Vagina (tissue), 2 donors: ENCODE results near the gene TCEANC2. TPM values are rescaled to one million over a fixed set of nuclear protein-coding genes. Genes with fewer than 3 reads are reported as not detected.
A peak's percentile ranks its signal among the peaks of the same experiment; 100 is the strongest.
"Not testable (repeated sequence)": the region's sequence is repeated elsewhere in the genome, so short reads cannot be mapped to it uniquely, and the experiment has no call there.

Experiments used
- DNase-seq, 2 donors: peaks; one replicate each; pipeline ENCODE4 v3.0.0-alpha.2; 2017; ENCODE audit errors: extremely low spot score in 2 of 2
- H3K27ac ChIP-seq: fragments of 200-600 bp; sonication (generic); one replicate; pipeline ENCODE4 v1.5.1; 2019
- H3K27me3 ChIP-seq: fragments of 200-600 bp; sonication (generic); one replicate; pipeline ENCODE4 v1.5.1; 2019
- H3K36me3 ChIP-seq, 2 donors: fragments of 200-600 bp; sonication (generic); one replicate each; pipeline ENCODE4 v1.5.1; 2017 to 2019
- H3K4me1 ChIP-seq: fragments of 200-600 bp; sonication (generic); one replicate; pipeline ENCODE4 v1.5.1; 2019
- H3K4me3 ChIP-seq, 2 donors: fragments of 200-600 bp; sonication (generic); 1 replicate in 1 of 2; 2 replicates in 1 of 2; pipeline ENCODE4 v1.5.1; 2016 to 2019
- H3K9me3 ChIP-seq: fragments of 200-600 bp; sonication (generic); one replicate; pipeline ENCODE4 v1.5.1; 2019
- CTCF ChIP-seq, 3 experiments: fragments of 450-650 bp in 2 of 3; fragments of 200-600 bp in 1 of 3; sonication (generic) in 1 of 3; IDR thresholded peaks; one replicate each; pipeline ENCODE4 v1.5.1; 2017 to 2019; ENCODE audit warnings: antibody characterized with exemption in 3 of 3, mild to moderate bottlenecking in 2 of 3, moderate library complexity in 2 of 3
- POLR2A ChIP-seq, 2 donors: fragments of 450-650 bp; IDR thresholded peaks; one replicate each; pipeline ENCODE4 v1.6.1; 2017; ENCODE audit warnings: antibody characterized with exemption in 2 of 2, mild to moderate bottlenecking in 2 of 2, moderate library complexity in 2 of 2
- POLR2AphosphoS5 ChIP-seq, 2 donors: sonication (generic); formaldehyde crosslinking; IDR thresholded peaks; one replicate each; pipeline ENCODE4 v1.9.0; 2017; ENCODE audit warnings: antibody characterized with exemption in 2 of 2, mild to moderate bottlenecking in 2 of 2, low read depth in 1 of 2; ENCODE audit not compliant: insufficient read depth in 1 of 2
- intact Hi-C: fragments of 100-400 bp; cut with DNase I; formaldehyde crosslinking; loops from one replicate; pipeline ENCODE4 v1.15.1; 2023
- total RNA-seq: library from RNA; depleted of rRNA; stranded (reverse); fragments of >200 nt; gene quantifications from one replicate; pipeline ENCODE4 v1.2.3, GENCODE V29; 2016

The TCEANC2 gene
- 4.7 TPM for total RNA-seq

DNA sequence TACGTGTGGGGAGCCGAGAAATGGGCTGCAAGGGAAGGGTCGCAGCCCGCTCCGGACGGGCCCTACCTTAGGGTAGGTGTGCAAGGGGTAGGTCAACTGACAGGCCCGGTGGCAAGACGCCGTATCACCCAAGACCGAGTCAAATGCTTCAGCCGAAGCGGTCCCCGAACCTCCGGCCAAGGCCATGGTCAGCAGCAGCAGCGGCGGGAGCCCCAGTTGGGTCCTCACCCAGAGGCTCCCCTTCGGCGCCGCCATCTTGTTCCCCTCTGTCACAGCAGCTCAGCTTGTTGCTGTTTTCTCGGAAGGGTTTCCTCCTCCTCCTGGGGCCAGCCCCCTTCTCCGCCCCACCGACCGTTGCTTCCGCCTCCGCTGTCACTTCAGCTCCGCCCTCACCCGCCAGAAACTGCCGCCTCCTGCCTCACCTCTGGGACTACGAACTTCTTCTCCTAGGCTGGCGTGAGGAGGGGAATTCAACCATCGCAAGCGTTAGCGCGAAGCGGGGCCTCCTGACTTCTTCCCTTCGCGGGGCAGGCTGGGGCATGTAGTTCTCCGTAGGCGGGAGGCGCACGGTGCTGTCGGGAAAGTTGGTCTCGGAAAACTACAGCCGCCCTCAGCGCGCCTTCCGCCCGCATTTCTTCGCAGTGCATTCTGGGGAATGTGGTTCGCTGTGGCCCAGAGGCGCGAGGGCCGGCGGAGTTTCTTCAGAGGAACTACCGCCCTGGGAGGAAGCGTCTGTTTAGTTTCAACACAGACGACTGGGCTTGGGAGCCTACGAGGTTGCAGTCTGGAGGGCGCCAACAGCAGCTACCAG lies at the start of gene TCEANC2, which contains the start of gene TMEM59:
Gene TCEANC2 (plus strand): TSS at position 675 of the 811 bp plus-strand sequence. CDS start 815 bp downstream, outside the sequence.
Gene TMEM59 (minus strand): TSS at position 271 of the 811 bp plus-strand sequence. CDS start 16 bp downstream, at position 255.
- Histone ChIP-seq H3K4me1 (peaks cover 50% of the 10 kb centered on the region), H3K4me3 (peak within 1 kb of the TSS; percentile 92 to 100), H3K9me3 (no peaks in the 10 kb centered on the region), H3K27ac (peak within 1 kb of the TSS; percentile 91), H3K36me3 (no peaks in the 10 kb centered on the region), H3K27me3 (no peaks in the 10 kb centered on the region)
- DNase-seq = peak; percentile 99
- TF ChIP-seq POLR2A (IDR thresholded peaks at IDR 0.05) = peak; percentile 49 to 68
- TF ChIP-seq CTCF (IDR thresholded peaks at IDR 0.05) = peak in 1 of 3 experiments; percentile 15
- TF ChIP-seq POLR2AphosphoS5 (IDR thresholded peaks at IDR 0.05; ENCODE audit: insufficient read depth in 1 of 2, low read depth in 1 of 2) = peak; percentile 97 to 98
- intact Hi-C loops = loop anchor here (5.0 kb wide), 1 partner anchor 106 kb away; the partner anchor contains the start of genes IFT25 and LRRC42

DNA sequence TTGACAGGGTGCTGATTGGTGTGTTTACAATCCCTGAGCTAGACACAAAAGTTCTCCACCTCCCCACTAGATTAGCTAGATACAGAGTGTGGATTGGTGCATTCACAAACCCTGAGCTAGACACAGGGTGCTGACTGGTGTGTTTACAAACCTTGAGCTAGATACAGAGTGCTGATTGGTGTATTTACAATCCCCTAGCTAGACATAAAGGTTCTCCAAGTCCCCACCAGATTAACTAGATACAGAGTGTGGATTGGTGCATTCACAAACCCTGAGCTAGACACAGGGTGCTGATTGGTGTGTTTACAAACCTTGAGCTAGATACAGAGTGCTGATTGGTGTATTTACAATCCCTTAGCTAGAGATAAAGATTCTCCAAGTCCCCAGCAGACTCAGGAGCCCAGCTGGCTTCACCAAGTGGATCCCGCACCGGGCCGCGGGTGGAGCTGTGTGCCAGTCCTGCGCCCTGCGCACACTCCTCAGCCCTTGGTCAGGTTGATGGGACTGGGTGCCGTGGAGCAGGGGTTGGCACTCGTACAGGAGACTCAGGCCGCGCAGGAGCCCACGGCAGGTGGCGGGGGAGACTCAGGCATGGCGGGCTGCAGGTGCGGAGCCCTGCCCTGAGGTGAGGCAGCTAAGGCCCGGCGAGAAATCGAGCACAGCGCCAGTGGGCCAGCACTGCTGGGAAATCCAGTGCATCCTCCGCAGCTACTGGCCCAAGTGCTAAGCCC lies 49.5 kb upstream of the TCEANC2 start:
- intact Hi-C loops, H3K4me1 ChIP-seq, H3K27ac ChIP-seq, H3K36me3 ChIP-seq, H3K4me3 ChIP-seq, DNase-seq, H3K9me3 ChIP-seq, H3K27me3 ChIP-seq: not testable (repeated sequence)

GRCh38 chr1:54004481-54005049 lies 48.8 kb upstream of the TCEANC2 start:
- no peak overlapping the region for H3K4me3 ChIP-seq
- no peak for DNase-seq
- intact Hi-C loops = no loop called here
- H3K27ac ChIP-seq = no peak overlapping the region
- no peaks in the 10 kb centered on the region for H3K36me3 ChIP-seq
- no peaks in the 10 kb centered on the region for H3K4me1 ChIP-seq
- no peaks in the 10 kb centered on the region for H3K27me3 ChIP-seq
- H3K9me3 ChIP-seq = no peaks in the 10 kb centered on the region
- TF ChIP-seq POLR2AphosphoS5 (IDR thresholded peaks at IDR 0.05; ENCODE audit: insufficient read depth in 1 of 2, low read depth in 1 of 2) = no peak
- TF ChIP-seq CTCF (IDR thresholded peaks at IDR 0.05) = no peak
- TF ChIP-seq POLR2A (IDR thresholded peaks at IDR 0.05) = no peak

GRCh38 chr1:54006508-54006907 lies 46.9 kb upstream of the TCEANC2 start:
- DNase-seq = no peak
- H3K36me3 ChIP-seq = no peaks in the 10 kb centered on the region
- H3K4me1 ChIP-seq = no peaks in the 10 kb centered on the region
- H3K4me3 ChIP-seq = no peak overlapping the region
- H3K27me3 ChIP-seq = no peaks in the 10 kb centered on the region
- no peak overlapping the region for H3K27ac ChIP-seq
- intact Hi-C loops = no loop called here
- H3K9me3 ChIP-seq = no peaks in the 10 kb centered on the region
- TF ChIP-seq POLR2A (IDR thresholded peaks at IDR 0.05) = no peak
- TF ChIP-seq POLR2AphosphoS5 (IDR thresholded peaks at IDR 0.05; ENCODE audit: insufficient read depth in 1 of 2, low read depth in 1 of 2) = no peak
- no peak for TF ChIP-seq CTCF (IDR thresholded peaks at IDR 0.05)

- no peaks in the 10 kb centered on the region for H3K4me1 ChIP-seq
- TF ChIP-seq POLR2A (IDR thresholded peaks at IDR 0.05) = no peak
- no peak overlapping the region for H3K27ac ChIP-seq
- H3K4me3 ChIP-seq = no peak overlapping the region
- no peaks in the 10 kb centered on the region for H3K27me3 ChIP-seq
- H3K9me3 ChIP-seq = no peaks in the 10 kb centered on the region
- no peak for DNase-seq
- intact Hi-C loops = no loop called here
- no peaks in the 10 kb centered on the region for H3K36me3 ChIP-seq
These were observed 45.8 kb upstream of the TCEANC2 start for GRCh38 chr1:54007613-54008012.
